Measurements from ENCODE around the gene C11orf86.
A peak's percentile ranks its signal among the peaks of the same experiment; 100 is the strongest.
"Not testable (repeated sequence)": the region's sequence is repeated elsewhere in the genome, so short reads cannot be mapped to it uniquely, and the experiment has no call there.

Gene C11orf86, protein sequence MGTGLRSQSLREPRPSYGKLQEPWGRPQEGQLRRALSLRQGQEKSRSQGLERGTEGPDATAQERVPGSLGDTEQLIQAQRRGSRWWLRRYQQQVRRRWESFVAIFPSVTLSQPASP

DNA sequence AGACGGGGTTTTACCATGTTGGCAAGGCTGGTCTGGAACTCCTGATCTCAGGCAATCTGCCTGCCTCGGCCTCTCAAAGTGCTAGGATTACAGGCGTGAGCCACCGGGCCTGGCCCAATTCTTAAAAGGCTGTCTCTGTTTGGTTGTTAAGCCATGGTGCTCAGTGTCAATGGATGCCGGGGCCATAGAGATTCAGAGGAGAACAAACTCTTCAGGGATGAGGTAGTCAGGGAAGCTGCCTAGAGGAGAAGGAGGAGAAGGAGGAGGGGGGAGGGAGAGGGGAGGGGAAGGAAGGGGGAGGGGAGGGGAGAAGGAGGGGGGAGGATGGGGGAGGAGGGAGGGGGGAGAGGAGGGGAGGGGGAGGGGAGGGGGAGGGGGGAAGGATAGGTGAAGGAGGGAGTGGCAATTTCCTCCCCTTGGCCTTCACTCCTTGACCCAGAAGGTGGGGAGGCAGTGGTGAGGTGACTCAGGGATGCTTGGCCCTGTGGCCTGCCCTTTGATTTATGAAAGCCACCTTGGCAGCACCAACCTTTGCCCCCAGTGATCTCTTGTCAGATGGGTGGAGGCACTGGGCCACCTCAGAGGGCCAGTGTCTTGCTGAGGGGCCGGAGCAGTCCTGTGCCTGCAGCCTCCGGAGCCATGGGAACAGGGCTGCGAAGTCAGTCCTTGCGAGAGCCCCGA lies at the start of gene C11orf86:
TSS of gene C11orf86 (plus strand) at position 581 of the 681 bp plus-strand sequence. CDS start at position 640, 59 bp downstream.
- no peak for DNase-seq

DNA sequence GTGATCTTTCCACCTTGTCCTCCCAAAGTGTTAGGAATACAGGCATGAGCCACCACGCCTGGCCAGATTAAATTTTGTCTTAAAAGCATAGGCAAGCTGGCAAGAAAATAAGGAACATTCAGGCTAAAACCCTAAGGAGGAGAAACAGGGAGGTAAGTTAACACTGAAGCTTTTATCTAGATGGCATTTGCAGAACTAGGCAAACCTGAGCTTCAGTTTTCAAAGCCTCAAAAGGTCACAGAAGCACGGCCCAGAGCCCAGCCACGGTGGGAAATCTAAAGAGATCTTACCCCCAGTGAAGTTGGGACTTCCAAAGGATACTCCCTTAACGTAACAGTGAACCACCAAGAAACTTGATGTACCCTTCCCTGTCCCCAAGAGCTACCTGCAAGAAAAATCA lies 45.4 kb upstream of the C11orf86 start:
- no peak for DNase-seq

DNA sequence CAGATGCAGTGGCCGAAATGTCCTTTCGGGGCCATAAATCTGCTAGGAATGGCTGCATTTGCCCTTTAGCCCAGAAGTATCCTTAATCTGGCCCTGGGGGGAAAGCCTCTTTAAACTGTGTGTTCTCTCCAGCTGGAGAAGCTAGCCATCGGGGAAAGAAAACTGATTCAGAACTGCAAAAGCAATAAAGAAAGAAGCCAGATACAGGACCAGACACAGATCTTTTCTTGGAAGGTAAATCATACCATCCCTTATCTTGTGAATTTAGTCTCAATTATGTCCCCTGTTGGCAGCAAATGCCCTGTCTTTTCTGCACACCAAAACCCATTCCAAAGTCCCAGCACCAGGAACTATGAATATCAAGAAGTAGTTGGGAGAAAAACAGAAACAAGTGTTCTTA lies 42.6 kb upstream of the C11orf86 start:
- no peak for DNase-seq

DNA sequence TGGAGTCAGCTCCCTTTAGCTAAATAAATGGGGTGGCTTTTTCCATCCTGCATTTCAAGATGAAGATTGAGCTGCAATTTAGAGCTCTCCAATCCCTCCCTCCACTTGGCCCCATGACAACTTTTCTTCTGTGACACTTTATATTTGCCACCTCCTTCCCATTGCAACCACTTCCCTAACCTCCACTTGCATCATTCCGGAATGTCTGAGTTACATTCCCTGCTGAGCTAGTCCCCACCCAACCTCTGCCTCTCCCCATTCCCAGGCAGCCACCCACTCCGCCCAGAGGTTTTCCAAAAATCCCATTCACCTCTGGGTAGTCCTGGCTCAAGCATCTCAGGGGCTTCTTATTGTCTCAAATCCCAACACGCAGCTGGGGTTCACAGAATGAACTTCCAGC lies 41.6 kb upstream of the C11orf86 start:
- no peak for DNase-seq

DNA sequence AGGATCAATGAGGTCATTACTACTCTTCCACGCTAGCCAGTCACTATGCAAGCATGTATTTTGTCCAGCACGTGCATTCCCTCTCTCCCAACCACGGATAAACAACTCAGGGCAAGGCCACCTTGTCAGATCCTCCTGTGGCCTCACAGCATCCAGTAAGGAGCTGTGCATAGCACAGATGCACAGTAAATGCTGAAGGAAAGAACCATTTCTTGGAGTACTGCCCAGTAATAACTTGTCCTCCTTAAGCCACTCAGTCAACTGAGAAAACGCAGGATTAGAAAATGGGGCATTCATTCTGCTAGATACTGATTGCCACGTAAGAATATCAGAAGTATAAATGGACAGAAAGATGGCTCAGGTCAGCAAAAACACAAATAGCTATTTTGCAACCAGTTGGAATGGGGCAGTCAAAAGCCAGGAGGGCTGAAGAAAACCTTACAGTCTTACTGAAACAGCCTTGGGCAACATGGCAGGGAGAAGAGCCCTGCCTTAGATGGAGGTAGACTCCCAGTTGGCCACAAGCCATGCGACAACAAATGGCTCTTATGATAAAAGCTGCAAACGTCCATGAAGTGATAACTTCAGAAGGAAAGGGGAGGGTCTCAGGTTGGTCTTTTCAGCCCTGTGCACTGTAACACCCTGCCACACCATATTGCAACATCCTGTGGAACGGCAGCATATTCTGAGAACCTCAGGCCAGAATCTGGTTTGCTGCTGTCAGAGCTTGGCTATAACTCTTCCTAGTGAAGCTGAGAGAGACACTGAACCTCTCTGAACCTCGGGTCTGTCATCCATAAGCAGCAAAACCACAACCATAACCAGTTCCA lies 39.9 kb upstream of the C11orf86 start:
- no peak for DNase-seq

DNA sequence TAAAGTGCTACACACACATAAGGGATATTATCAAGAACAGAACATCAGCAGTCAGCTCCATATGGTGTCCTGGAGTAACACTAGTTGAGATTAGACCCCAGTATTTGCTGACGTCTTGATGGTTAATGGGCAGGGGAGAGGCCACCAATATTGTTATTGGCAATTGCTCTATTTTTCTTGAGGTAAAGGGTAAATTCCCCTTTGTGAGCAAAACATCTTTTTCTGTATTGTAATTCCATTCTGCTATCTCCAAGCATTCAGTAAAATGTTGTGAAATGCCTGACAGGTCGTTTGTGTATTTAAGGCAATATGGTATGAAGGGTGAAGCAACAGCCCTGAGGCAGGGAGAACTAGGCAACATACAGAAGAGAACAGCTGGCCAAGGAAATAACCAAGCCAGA lies 38.8 kb upstream of the C11orf86 start:
- no peak for DNase-seq

DNA sequence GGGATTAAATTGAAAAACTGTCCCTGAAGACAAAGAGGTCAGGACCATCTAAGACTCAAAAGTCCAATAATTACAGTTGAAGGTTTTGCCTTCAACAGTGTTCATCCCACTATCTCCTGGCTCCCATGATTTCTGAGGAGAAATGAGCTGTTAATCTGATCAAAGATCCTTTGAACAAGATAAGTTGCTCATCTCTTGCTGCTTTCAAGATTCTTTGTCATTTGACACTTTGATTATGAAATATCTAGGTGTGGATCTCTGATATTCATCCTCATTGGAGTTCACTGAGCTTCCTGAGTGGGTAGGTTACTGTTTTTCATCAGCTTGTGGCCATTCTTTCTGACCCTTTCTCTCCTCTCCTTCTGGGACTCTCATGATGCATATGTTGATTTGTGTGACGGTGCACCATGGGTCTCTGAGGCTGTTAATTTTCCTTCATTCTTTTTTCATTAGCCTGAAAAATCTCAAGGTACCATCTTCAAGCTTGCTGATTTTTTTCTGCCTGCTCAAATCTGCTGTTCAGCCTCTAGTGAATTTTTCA lies 37.8 kb upstream of the C11orf86 start:
- DNase-seq: no peak

DNA sequence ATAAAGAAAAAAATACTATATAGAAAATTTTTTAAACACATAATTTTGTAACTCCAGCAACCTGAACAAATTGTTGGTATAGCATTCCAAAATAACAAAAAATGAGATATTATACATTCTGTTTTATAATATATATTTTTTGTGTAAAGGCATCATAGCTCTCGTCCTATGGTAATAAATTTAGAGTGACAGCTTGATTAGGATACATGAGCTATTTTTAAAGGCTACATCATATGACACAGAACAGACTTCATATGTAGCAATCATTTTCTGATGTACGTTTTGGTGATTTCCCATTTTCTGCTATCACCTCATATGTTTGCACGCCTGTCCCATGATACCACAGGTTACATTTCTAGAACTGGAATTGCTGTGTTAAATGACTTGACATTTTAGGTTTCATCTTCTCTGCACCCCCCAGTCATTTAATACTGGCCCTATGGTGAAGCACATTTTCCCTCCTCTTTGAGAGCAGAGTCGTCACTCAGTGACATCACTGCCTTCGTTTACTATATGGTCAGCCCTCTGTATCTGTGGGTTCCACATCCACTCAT lies 36.4 kb upstream of the C11orf86 start:
- DNase-seq: no peak

DNA sequence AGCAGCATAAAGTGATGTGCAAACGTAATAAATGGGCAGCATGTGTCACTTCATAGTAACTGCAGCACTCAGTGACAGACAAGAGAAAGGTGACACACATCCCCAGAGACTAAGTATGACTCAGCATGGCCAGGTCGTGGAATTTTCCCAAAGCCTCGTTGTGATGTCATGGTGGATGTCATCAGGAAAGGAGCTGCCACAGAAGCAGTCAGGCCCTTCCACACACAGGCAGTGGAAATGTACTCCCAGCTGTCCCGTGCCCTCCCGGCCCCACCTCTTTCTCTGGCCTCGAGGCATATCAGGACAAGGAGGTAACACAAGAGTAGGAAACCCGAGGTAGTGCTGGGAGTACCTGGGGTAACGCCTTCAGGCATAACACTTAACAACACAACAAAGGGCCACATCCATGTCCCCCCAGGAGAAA lies 25.0 kb upstream of the C11orf86 start:
- DNase-seq: no peak

DNA sequence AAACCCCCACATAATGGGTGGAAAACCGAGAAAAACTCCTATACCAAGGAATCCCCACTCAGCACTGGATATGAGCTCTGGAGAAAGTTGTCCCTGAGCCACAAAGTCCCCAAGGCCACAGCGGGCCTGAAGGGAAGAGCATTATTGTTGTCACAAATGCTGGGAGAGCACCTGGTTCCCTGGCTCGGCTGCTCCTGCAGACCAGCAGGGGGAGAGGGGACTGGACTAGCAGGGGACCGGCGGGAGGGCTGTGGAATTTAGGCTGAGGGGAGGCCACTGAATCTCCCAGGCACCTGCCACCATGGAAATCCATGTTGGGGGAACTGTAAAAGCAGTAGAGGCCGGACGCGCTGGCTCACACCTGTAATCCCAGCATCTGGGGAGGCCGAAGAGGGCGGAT lies 24.0 kb upstream of the C11orf86 start:
- DNase-seq: no peak

DNA sequence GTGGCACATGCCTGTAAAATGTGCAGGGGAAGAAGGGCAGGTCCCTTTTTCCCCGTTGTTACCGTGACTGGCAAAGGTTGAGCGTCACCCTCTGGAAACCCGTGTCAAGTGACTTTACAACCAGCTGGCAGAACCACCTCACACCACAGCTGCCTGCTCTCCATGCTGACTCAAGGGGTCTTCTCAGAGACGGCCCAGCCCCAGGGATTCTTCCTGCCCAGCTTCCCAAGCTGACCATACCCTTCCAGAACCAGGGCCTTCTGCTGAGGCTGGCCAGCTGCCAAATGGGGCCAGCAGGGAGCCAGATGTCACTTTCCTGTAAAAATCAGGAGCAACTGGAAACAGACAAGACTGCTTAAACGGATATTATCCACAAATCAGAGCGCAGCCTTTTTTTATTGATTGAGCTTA lies 23.2 kb upstream of the C11orf86 start:
- no peak for DNase-seq

DNA sequence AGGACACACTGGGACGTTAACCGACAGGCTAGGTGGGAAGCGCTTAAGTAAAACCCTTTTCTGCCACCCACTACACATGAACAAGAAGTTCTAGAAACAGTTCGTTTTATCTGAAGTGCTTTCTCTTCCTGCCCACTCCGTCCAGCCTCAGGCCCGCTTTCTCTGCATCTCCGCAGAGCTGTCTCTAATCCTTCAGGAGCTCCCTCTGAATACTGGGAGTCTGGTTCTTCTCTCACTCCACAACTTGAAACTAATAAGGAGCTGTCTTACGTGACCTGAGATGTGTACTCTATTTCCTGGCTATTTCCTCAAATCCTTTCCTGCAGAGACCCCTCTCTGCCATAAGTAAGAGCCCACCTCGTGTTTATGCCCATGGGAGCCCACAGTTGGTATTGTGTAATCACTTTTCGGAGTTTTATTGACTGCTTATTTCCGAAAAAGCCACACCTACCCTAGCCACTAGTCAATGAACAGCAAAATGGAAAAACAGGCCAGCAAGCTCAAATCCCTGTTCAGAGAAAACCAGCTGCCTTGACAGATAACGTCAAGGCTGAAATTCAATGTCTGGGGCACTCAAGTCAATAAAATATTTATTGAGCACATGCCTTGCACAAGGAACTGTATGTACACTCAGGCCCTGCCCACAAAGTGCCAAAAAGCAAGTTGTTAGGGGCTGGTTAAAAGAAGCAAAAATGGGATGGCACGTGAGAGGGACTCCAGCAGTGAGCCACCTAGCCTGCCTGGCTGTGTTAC lies 21.8 kb upstream of the C11orf86 start:
- DNase-seq: no peak

DNA sequence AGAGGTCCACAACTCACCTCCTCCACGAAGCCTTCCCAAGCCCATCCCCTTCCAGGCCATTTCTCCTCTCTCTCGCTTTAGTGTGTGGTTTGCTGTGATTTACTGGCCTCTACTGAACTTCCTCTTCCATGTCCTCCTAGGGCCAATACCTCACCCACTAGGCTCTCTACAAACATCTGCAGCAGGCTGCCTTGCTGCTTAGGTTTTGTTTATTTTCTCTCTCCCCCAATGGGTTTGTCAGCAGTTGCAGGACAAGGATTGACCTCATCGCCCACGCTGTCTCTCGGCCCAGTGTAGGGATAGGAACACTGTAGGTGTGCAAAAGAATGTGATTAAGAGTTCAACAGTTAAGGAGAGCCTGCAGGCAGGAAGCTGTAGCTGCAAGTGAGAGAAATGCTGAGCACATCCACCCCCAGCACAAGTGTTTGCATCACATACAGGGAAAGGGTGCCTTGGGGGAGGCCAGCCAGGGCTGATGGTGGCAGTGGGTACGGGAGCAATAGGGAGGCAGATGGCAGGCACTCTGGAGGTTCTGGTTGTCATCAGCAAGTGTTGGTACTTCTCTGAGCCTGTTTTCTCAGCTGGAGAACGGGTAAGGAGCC lies 18.3 kb upstream of the C11orf86 start:
- peak; percentile 20 for DNase-seq

DNA sequence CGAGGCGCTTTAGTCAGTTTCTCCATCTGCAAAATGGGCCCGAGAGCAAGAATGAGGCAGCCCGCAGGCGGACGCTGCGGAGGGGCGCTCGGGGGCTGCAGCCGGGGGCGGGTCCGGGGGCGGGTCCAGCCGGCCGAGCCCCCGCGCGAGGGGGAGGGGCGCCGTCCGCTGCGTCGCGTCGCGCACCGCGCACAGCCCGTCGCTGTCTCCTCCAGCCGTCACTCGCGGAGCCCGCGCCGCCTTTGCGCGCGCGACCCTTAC lies 17.2 kb upstream of the C11orf86 start:
- DNase-seq: no peak

DNA sequence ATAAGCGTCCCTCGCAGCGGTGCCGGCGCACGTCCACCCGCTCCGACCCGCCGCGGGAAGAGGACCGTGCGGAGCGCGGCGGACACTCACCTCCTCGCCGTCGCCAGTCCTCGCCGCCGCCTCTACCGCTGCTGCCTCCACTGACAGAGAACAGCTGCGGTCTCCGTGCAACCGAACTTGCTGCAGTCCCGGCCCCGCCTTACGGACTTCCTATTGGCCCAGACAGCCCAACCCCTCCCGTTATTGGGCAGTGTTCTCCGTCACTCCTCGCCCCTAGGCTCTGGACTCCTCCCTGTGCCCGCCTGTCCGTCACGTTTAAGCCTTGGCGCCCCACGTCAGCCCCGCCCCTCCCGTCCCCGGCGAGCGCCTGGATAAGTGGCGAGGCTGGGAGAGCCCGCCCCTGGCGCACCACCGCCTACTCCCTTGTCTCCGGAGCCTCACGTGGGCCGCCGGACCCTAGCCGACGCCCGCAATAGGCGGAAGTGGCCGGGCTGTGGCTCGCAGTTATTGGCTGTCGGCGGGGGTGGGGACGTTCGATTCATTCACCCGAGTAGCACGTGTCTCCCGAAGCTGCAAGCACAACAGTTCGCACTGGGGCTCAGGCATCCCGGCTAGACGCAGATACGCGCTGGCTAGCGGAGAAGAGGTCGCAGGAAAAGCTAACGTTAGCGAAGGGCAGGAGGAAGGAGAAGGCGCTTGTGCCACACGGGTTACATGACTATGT lies 16.7 kb upstream of the C11orf86 start, which contains the start of gene PC:
TSS of gene PC (minus strand) at position 152 of the 724 bp plus-strand sequence. CDS start 86,224 bp downstream, outside the sequence.
- DNase-seq: peak; percentile 98

DNA sequence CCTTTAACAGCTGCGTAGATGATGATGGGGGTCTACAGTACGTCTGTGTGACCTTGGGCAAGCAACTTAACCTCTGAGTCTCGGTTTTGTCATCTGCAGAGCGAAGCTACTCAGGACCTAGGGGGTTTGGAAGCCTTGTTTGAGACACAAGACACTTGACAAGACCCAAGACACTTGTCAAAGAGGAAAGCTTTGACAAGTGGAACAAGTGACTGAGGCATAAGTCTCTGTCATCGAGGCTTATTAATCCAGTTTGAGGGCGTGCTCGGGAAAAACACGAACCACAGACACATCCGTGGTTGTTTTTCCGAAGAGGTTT lies 16.2 kb upstream of the C11orf86 start:
- DNase-seq: no peak

DNA sequence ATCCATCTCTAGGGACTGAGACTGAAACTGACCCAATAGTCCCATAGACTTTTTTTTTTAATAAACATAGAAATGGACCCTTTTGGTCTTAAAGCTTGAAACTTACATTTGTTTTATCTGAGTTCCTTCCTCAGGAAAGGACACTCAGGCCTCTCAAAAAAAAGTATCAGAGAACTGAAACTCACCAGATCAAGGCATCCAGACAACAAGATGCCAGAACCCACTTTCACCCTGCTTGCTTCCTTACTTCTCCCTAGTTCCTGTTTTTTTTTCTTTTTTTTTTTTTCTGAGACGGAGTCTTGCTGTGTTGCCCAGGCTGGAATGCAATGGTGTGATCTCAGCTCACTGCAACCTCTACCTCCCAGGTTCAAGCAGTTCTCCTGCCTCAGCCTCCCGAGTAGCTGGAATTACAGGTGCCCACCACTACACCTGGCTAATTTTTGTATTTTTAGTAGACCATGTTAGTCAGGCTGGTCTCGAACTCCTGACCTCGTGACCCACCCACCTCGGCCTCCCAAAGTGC lies 13.4 kb upstream of the C11orf86 start:
- DNase-seq: not testable (repeated sequence)

DNA sequence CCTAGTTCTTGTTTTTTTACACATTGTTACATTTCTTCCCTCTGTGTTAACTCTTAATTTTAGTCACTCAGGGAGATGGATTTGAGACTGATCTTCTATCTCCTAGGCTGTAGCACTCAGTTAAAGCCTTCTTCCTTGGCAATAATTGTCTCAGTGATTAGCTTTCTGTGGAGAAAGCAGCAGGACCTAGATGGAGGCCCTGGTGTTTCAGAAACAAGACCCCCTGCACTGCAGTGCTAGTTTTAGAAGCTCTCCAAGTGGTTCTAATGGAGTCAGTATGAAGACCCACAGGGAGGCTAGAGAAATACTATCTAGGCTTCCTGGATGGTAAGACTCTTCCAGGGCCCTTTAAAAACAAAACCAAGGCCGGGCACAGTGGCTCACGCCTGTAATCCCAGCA lies 12.9 kb upstream of the C11orf86 start:
- no peak for DNase-seq

DNA sequence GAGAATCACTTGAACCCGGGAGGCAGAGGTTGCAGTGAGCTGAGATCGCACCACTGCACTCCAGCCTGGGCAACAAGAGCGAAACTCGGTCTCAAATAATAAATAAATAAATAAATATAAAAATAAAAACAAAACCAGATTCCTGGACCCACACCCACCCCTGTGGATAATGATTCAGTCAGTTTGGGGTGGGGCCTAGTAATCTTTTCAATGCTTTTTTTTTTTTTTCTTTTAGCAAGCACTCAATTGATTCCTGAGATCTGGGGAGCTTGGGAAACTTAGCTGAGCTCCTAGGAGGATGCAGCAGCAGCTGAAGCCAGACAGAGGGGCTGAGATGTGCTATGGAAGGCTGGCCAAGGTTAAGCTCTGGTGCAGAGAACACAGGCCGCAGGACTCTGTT lies 12.3 kb upstream of the C11orf86 start:
- no peak for DNase-seq

DNA sequence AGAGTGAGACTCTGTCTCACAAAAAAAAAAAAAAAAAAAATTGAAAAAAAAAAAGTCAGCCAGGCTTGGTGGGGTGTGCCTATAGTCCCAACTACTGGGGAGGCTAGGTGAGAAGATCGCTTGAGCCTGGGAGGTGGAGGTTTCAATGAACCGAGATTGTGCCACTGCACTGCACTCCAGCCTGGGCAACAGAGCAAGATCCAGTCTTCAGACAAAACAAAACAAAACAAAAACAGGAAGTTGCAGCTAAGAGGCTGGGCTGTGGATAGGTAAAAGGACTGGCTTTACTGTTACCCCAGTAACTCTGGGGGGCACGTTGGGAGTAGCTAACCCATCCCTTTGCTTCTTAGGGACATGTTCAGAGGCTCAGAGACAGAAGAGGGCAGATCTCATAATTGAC lies 10.6 kb upstream of the C11orf86 start:
- DNase-seq: no peak

DNA sequence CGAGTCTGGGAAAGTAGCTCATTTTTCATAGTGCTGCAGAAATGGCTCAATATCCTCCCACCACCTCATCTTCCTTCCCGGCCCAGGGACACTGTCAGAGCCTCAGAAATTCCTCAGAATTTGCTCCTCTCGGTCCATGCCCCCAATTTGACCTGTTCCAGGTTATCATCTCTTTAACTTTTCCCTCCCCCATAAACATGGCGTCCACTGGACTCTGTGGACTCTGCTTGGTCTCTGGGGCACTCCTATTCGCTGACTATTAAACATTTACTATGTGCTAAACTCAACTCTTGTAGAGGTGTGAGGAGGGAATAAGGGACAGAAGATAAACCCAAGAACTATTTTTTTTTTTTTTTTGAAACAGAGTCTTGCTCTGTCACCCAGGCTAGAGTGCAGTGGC lies 8.8 kb upstream of the C11orf86 start:
- no peak for DNase-seq
